Measurements from ENCODE around the gene THADA.
"Not testable (repeated sequence)": the region's sequence is repeated elsewhere in the genome, so short reads cannot be mapped to it uniquely, and the experiment has no call there.

THADA gene, protein sequence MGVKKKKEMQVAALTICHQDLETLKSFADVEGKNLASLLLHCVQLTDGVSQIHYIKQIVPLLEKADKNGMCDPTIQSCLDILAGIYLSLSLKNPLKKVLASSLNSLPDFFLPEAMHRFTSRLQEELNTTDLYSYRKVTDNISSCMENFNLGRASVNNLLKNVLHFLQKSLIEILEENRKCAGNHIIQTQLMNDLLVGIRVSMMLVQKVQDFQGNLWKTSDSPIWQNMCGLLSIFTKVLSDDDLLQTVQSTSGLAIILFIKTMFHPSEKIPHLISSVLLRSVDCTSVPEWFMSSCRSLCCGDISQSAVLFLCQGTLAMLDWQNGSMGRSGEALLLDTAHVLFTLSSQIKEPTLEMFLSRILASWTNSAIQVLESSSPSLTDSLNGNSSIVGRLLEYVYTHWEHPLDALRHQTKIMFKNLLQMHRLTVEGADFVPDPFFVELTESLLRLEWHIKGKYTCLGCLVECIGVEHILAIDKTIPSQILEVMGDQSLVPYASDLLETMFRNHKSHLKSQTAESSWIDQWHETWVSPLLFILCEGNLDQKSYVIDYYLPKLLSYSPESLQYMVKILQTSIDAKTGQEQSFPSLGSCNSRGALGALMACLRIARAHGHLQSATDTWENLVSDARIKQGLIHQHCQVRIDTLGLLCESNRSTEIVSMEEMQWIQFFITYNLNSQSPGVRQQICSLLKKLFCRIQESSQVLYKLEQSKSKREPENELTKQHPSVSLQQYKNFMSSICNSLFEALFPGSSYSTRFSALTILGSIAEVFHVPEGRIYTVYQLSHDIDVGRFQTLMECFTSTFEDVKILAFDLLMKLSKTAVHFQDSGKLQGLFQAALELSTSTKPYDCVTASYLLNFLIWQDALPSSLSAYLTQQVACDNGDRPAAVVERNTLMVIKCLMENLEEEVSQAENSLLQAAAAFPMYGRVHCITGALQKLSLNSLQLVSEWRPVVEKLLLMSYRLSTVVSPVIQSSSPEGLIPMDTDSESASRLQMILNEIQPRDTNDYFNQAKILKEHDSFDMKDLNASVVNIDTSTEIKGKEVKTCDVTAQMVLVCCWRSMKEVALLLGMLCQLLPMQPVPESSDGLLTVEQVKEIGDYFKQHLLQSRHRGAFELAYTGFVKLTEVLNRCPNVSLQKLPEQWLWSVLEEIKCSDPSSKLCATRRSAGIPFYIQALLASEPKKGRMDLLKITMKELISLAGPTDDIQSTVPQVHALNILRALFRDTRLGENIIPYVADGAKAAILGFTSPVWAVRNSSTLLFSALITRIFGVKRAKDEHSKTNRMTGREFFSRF (N-terminal part only)

GRCh38 chr2:43595603-43596412 is at the start of gene THADA:
THADA (minus strand) TSS chr2:43596038; CDS start chr2:43592392, 3,646 bp downstream.
- DNase-seq = peak; percentile 98

GRCh38 chr2:43643680-43644079 is 47.8 kb upstream of the THADA start:
- DNase-seq = no peak

DNA sequence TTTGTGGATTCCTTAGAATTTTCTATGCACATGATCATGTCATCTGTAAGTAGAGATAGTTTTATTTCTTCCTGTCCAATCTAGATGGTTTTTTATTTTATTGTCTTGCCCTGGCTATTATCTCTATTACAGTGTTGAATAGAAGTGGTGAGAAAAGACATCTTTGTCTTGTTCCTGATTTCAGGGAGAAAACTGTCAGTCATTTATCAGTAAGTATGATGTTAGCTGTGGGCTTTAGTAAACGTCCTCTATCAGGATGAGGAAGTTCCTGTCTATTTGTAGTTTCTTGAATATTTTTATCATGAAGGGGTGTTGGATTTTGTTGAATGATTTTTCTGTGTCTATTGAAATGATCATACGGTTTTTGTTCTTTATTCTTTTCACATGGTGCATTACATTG is 46.5 kb upstream of the THADA start:
- DNase-seq = no peak

DNA sequence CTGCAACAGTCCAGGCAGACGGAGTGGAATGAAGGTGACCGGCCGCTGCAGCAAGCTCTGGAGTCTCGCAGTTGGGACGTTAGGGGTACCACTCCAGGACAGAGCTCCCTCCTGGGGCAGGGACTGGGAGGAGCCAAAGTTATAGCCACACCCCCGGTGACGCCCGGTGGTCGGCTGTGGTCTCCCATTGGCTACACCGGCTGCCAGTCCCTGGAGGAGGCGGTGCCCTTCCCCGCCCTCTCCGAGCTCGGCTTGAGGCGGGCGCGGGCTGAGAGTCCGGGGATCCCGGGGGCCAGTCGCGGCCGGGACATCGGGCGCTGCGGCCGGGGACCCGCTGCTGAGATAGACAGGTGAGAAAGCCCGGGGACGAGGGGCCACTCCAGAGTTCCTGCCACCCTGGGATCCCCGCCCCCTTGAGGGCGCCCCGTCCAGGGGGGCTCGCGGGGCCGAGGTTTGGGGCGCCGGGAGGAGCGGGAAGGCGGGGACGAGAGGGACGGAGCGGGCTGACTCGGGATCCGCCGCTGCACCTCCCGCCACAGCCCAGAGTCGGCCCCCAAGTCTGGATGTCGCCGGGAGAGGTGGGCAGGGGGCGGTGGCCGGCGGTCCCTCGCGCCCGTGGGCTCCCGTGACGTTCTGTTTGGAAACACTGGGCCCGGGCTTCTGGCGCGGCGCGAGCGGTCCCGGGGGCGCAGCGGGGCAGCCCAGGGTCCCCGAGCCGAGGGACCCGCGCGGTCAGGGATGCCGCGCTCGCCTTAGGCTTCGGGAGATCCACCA is 41.4 kb upstream of the THADA start, which contains the start of gene PLEKHH2:
Gene PLEKHH2 (plus strand): TSS at position 231 of the 774 bp plus-strand sequence. CDS start 7,414 bp downstream, outside the sequence.
- DNase-seq = peak; percentile 82

DNA sequence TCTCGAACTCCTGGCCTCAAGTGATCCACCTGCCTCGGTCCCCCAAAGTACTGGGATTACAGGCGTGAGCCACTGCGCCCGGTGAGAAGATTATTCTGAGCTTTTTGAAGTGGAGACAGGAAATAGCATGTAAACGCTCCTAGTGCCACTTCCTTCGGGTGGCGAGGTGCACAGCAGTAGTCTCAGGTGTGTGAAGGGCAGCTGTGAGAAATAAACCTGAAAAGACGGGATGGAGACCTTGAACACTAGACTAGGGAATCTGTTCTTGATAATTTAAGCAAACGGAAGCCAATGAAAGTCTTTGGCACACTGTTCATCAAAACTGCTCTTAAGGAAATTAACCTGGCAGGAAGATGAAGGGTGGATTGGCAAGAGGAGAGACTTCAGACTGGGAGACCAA is 40.8 kb upstream of the THADA start:
- no peak for DNase-seq

GRCh38 chr2:43636153-43636552 is 40.3 kb upstream of the THADA start:
- not testable (repeated sequence) for DNase-seq

GRCh38 chr2:43634604-43635306 is 38.9 kb upstream of the THADA start:
- peak; percentile 23 for DNase-seq

DNA sequence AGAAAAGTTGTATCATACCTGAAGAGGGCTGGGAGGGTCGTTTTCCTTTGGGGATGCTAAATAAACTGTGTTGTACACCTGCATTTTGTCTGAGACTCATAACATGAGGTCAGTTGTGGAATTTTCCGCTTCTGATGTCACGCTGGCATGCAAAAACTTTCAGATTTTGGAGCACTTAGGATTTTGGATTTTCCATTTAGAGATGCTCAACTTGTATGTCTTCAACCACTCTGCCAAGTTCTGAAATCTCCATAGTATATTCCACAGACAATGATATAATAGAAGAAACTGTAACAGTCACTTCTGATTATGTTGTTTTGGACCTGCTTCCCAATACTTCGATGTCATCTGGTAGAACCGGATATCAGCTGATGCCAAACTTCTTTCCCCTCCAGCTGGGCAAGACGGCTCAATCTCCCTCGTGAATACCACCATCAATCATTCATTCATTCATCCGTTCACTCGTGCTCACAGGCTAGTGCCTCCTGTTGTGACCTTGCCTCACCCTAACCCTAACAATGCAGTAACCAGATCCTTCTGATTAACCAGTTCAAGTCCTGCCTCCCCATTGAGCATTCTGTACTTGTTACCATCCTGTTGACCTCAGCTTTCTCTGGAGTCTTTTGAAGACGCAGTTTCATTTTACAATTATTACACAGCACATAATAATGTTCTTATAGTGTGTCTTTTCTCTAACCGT is 35.9 kb upstream of the THADA start:
- DNase-seq = no peak

DNA sequence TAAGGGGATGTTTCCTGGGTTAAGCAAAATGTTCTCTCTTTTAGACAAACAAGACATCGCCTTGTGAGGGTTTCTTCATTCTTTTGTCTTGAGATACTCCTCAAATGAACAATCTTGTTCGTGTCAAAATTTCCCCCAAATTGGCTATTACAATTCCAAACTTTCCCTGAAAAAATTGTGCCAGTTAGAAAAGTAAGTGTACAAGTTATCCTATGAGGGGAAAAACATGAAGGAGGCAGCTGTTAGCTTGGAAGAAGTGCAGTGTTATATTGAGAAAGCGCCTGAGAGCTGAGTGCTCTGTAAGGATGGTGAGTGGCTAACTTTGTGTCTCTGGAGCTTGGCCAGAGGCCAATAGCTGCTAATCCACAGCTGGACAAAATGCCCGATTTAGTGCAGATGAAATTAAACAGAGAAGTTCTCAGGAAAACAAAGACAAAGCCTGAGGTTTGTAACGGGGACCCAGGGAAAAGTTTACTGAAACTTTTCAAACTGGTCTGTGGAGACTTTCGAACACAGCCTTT is 27.2 kb upstream of the THADA start:
- no peak for DNase-seq

GRCh38 chr2:43619511-43619910 is 23.7 kb upstream of the THADA start:
- DNase-seq = no peak

DNA sequence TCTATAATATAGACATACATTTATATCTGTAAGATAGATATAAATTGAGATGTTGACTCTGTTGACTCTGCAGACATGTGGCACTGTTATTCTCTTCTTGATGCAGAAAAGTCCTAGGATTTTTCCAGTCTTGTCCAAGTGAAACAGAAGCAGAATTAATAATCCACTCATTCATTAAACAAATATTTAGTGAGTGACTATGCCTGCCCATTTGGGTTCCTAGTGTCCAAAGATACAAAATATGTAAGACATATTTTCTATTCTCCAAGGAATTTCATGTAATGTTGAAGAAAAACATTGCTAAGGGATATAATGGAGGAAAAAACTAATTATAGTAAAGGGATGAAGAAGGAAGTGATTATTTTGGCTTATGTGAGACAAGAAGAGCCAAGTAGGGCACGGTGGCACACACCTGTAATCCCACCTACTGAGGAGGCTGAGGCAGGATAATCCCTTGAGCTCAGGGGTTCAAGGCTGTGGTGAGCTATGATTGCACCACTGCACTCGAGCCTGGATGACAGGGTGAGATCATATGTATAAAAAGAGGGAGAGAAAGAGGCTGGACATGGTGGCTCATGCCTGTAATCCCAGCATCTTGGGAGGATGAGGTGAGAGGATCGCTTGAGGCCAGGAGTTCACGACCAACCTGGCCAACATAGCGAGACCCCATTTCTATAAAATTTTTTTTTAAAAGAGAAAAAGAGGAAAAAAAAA is 21.3 kb upstream of the THADA start:
- DNase-seq = no peak

GRCh38 chr2:43612944-43613343 is 17.1 kb upstream of the THADA start:
- DNase-seq = no peak

GRCh38 chr2:43611987-43612894 is 16.4 kb upstream of the THADA start:
- peak; percentile 83 for DNase-seq

DNA sequence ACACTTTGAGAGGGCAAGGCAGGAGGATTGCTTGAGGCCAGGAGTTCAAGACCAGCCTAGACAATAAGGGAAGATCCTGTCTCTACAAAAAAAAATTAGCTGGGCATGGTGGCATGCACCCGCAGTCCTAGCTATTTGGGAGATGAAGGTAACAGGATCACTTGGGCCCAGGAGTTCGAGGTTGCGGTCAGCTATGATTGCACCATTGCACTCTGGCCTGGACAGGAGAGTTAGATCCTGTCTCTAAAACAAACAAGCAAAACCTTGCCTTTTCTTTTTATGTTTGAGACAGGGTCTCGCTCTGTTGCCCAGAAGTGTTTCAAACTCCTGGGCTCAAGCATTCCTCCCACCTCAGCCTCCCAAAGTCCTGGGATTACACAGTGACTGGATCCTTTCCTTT is 14.5 kb upstream of the THADA start:
- no peak for DNase-seq

GRCh38 chr2:43609290-43609918 is 13.6 kb upstream of the THADA start:
- peak; percentile 59 for DNase-seq

- DNase-seq = no peak
Observed at GRCh38 chr2:43605851-43606250, 10.0 kb upstream of the THADA start.

GRCh38 chr2:43605079-43605655 is 9.3 kb upstream of the THADA start:
- DNase-seq = peak; percentile 34

Data from midbrain (tissue), 1 donor.